A549 (cell line): ENCODE data around the gene ATP8A1. TPM values are rescaled to one million over a fixed set of nuclear protein-coding genes. Genes with fewer than 3 reads are reported as not detected.
"Not testable (repeated sequence)": the region's sequence is repeated elsewhere in the genome, so short reads cannot be mapped to it uniquely, and the experiment has no call there.

Source experiments
- ATAC-seq, 2 experiments: fragments of 200-7000 bp in 1 of 2; fragments of >200 bp in 1 of 2; cut with Nextera tagmentation in 1 of 2; cut with Tn5 transposase in 1 of 2; 3 replicates each; pipeline versions ENCODE4 v1.8.0 to v1.9.1; 2018 to 2020; ENCODE audit warnings: mild to moderate bottlenecking in 1 of 2, moderate library complexity in 1 of 2
- CTCF ChIA-PET: fragments of 300-600 bp; sonication (Branson Sonifier 250); formaldehyde crosslinking; extraction: SDS; loops from one replicate; lab custom pipeline; 2021; ENCODE audit warnings: antibody characterized with exemption, inconsistent platforms; lab: Yijun Ruan, JAX
- POLR2A ChIA-PET: fragments of 350-600 bp; formaldehyde crosslinking; extraction: SDS; loops from one replicate; lab custom pipeline; 2021; ENCODE audit warnings: antibody characterized with exemption, inconsistent platforms; lab: Yijun Ruan, JAX
- DNase-seq, 2 experiments: peaks; one replicate each; pipeline versions ENCODE4 v3.0.0 to v3.0.0-alpha.2; 2011 to 2016; ENCODE audit warnings: low read depth in 1 of 2, low spot score in 1 of 2
- FAIRE-seq: peaks from 2 replicates; lab custom pipeline; 2011; peaks lifted over from hg19 to GRCh38; lab: Jason Lieb, UNC
- H3K27ac ChIP-seq, 2 experiments: fragments of >200 bp; sonication (Bioruptor Twin); formaldehyde crosslinking; 3 replicates each; pipeline ENCODE4 v1.5.1; 2016 to 2017
- H3K4me1 ChIP-seq: fragments of >200 bp; sonication (Bioruptor Twin); formaldehyde crosslinking; 3 replicates; pipeline ENCODE4 v1.6.1; 2016
- H3K4me2 ChIP-seq: fragments of >200 bp; sonication (Bioruptor Twin); formaldehyde crosslinking; 3 replicates; pipeline ENCODE4 v1.6.1; 2016
- H3K4me3 ChIP-seq: fragments of >200 bp; sonication (Bioruptor Twin); formaldehyde crosslinking; 3 replicates; pipeline ENCODE4 v1.5.1; 2016
- H3K9me3 ChIP-seq: fragments of >200 bp; sonication (Bioruptor Twin); formaldehyde crosslinking; 3 replicates; pipeline ENCODE4 v1.6.1; 2016
- CBX2 ChIP-seq: fragments of 200-600 bp; sonication (generic); IDR thresholded peaks from 2 replicates; pipeline ENCODE4 v1.6.1; 2016; ENCODE audit warnings: low read depth, mild to moderate bottlenecking, borderline replicate concordance
- CHD4 ChIP-seq: fragments of 200-600 bp; sonication (generic); IDR thresholded peaks from 2 replicates; pipeline ENCODE4 v1.6.1; 2016; ENCODE audit warnings: antibody characterized with exemption, mild to moderate bottlenecking, borderline replicate concordance
- EHF ChIP-seq: fragments of 250-450 bp; sonication (Bioruptor Pico); IDR thresholded peaks from 2 replicates; pipeline ENCODE4 v1.5.0; 2020; ENCODE audit warnings: mild to moderate bottlenecking
- ESRRA ChIP-seq: fragments of 150-350 bp; IDR thresholded peaks from 2 replicates; pipeline ENCODE4 v1.6.1; 2014; ENCODE audit warnings: mild to moderate bottlenecking, low read length, borderline replicate concordance
- FOSB ChIP-seq: fragments of 250-450 bp; sonication (Bioruptor Pico); IDR thresholded peaks from 2 replicates; pipeline ENCODE4 v1.5.0; 2020; ENCODE audit warnings: mild to moderate bottlenecking, moderate library complexity
- FOSL2 ChIP-seq, 2 experiments: fragments of 450-650 bp in 1 of 2; fragments of >200 bp in 1 of 2; sonication (Bioruptor Twin) in 1 of 2; formaldehyde crosslinking; IDR thresholded peaks; 2 replicates each; pipeline versions ENCODE4 v1.5.0 to v1.6.1; 2016 to 2020; ENCODE audit warnings: mild to moderate bottlenecking in 1 of 2, moderate library complexity in 1 of 2
- HDAC2 ChIP-seq: fragments of 200-600 bp; sonication (generic); IDR thresholded peaks from 2 replicates; pipeline ENCODE4 v1.6.1; 2016
- HOXB13 ChIP-seq: fragments of 250-450 bp; sonication (Bioruptor Pico); IDR thresholded peaks from 2 replicates; pipeline ENCODE4 v1.5.0; 2020; ENCODE audit warnings: low read depth, mild to moderate bottlenecking, moderate library complexity
- JUN ChIP-seq, 2 experiments: fragments of >200 bp; sonication (Bioruptor Twin); formaldehyde crosslinking; IDR thresholded peaks; 2 replicates in 1 of 2; 3 replicates in 1 of 2; pipeline ENCODE4 v1.6.1; 2016 to 2017
- JUNB ChIP-seq: fragments of >200 bp; sonication (Bioruptor Twin); formaldehyde crosslinking; IDR thresholded peaks from 2 replicates; pipeline ENCODE4 v1.6.1; 2016
- KDM1A ChIP-seq: fragments of 200-600 bp; sonication (generic); IDR thresholded peaks from 2 replicates; pipeline ENCODE4 v1.6.1; 2016; ENCODE audit warnings: low read depth, mild to moderate bottlenecking
- MAZ ChIP-seq: fragments of 150-350 bp; IDR thresholded peaks from 2 replicates; pipeline ENCODE4 v1.6.1; 2014; ENCODE audit warnings: antibody characterized with exemption, low read depth, low read length, borderline replicate concordance
- NFE2L2 ChIP-seq: fragments of 150-350 bp; conservative IDR thresholded peaks from 2 replicates; pipeline ENCODE4 v1.6.1; 2014; ENCODE audit warnings: low read length
- POLR2A ChIP-seq: IDR thresholded peaks from 2 replicates; pipeline ENCODE4 v1.6.1; 2012; ENCODE audit warnings: mild to moderate bottlenecking, low read length
- RARB ChIP-seq: fragments of 250-450 bp; sonication (Bioruptor Pico); IDR thresholded peaks from 2 replicates; pipeline ENCODE4 v1.8.0; 2021; ENCODE audit warnings: mild to moderate bottlenecking, moderate library complexity
- REST ChIP-seq: fragments of 200-600 bp; sonication (generic); IDR thresholded peaks from 2 replicates; pipeline ENCODE4 v1.6.1; 2016; ENCODE audit warnings: antibody characterized with exemption, mild to moderate bottlenecking, moderate library complexity
- RFX5 ChIP-seq: fragments of 450-650 bp; IDR thresholded peaks from 2 replicates; pipeline ENCODE4 v1.7.1; 2014; ENCODE audit warnings: antibody characterized with exemption, mild to moderate bottlenecking, moderate library complexity
- SMC3 ChIP-seq: fragments of >200 bp; sonication (Bioruptor Twin); formaldehyde crosslinking; IDR thresholded peaks from 3 replicates; pipeline ENCODE4 v1.6.1; 2018; ENCODE audit warnings: inconsistent platforms
- TP53 ChIP-seq: fragments of 250-450 bp; sonication (Bioruptor Pico); IDR thresholded peaks from 2 replicates; pipeline ENCODE4 v1.5.0; 2021; ENCODE audit warnings: mild to moderate bottlenecking, moderate library complexity
- ZFP36 ChIP-seq: fragments of 450-650 bp; IDR thresholded peaks from 2 replicates; pipeline ENCODE4 v1.6.1; 2014; ENCODE audit warnings: borderline replicate concordance; ENCODE audit not compliant: partially characterized antibody
- ZSCAN20 ChIP-seq: fragments of 250-450 bp; sonication (Bioruptor Pico); IDR thresholded peaks from 2 replicates; pipeline ENCODE4 v1.8.0; 2022; ENCODE audit warnings: mild to moderate bottlenecking, moderate library complexity
- WGBS: methylation state at CpG from one replicate; pipeline ENCODE4 v1.1.6; 2017; ENCODE audit errors: missing lambda C conversion rate; 5-methylcytosine and 5-hydroxymethylcytosine counted together
- polyA plus RNA-seq, 4 experiments: library from polyadenylated mRNA; depleted of rRNA in 3 of 4; stranded (reverse); fragments of >200 nt; fragmentation: RNase III in 1 of 4; extraction: RNeasy Plus Mini Kit Qiagen cat#74134 plus additional on column Dnase treatment in 1 of 4; gene quantifications; 2 replicates in 3 of 4; 3 replicates in 1 of 4; pipeline ENCODE4 v1.2.3, GENCODE V29; 2011 to 2017
- TF ChIP-seq, protein P1 (sequence below): fragments of >200 bp; sonication (Bioruptor Twin); formaldehyde crosslinking; IDR thresholded peaks from 3 replicates; pipeline ENCODE4 v1.5.1; 2016
- TF ChIP-seq, protein P2 (sequence below): IDR thresholded peaks from 2 replicates; pipeline ENCODE4 v1.6.1; 2012; ENCODE audit warnings: low read depth, borderline replicate concordance
- TF ChIP-seq, protein P3 (sequence below): fragments of 450-650 bp; IDR thresholded peaks from 2 replicates; pipeline ENCODE4 v1.6.1; 2014; ENCODE audit warnings: antibody characterized with exemption

ATP8A1 gene
- polyA plus RNA-seq, 2 of the 4 experiments (the other 2 are of a cell fraction): 0.06 to 0.25 TPM

- DNase-seq (no peak), FAIRE-seq (no peak), ATAC-seq (no peak)
- no peaks in the 10 kb centered on the region for H3K9me3 ChIP-seq
- POLR2A ChIA-PET: no interaction called here
- no peak overlapping the region for H3K4me3 ChIP-seq
- TF ChIP-seq HOXB13 (CRISPR knock-in tag) (no peak), RFX5 (no peak), JUNB (no peak), REST (no peak), ZFP36 (no peak), FOSL2 (IDR thresholded peaks at IDR 0.05) (no peak), FOSL2 (CRISPR knock-in tag; IDR thresholded peaks at IDR 0.05) (no peak), MAZ (no peak), TP53 (no peak), CBX2 (no peak), CHD4 (no peak), JUN (IDR thresholded peaks at IDR 0.05) (no peak)
- H3K27ac ChIP-seq: no peak overlapping the region
- CTCF ChIA-PET: interaction anchor here (1.0 kb wide), 1 partner anchor 31 kb away, joined by 3 read pairs; no protein-coding TSS in a partner anchor
- no peaks in the 10 kb centered on the region for H3K4me1 ChIP-seq
- 17% methylated on average over 2 of the region's 2 CpGs for WGBS
- H3K4me2 ChIP-seq: no peak overlapping the region
Measured at GRCh38 chr4:42488114-42488513, 168.8 kb downstream of the ATP8A1 start.

- ATAC-seq (no peak), FAIRE-seq (no peak), DNase-seq (no peak)
- Histone ChIP-seq H3K27ac (no peak overlapping the region), H3K4me1 (no peaks in the 10 kb centered on the region), H3K4me2 (no peak overlapping the region), H3K9me3 (no peaks in the 10 kb centered on the region), H3K4me3 (no peak overlapping the region)
- no peak for TF ChIP-seq EHF (CRISPR knock-in tag)
- TF ChIP-seq, protein P1, sequence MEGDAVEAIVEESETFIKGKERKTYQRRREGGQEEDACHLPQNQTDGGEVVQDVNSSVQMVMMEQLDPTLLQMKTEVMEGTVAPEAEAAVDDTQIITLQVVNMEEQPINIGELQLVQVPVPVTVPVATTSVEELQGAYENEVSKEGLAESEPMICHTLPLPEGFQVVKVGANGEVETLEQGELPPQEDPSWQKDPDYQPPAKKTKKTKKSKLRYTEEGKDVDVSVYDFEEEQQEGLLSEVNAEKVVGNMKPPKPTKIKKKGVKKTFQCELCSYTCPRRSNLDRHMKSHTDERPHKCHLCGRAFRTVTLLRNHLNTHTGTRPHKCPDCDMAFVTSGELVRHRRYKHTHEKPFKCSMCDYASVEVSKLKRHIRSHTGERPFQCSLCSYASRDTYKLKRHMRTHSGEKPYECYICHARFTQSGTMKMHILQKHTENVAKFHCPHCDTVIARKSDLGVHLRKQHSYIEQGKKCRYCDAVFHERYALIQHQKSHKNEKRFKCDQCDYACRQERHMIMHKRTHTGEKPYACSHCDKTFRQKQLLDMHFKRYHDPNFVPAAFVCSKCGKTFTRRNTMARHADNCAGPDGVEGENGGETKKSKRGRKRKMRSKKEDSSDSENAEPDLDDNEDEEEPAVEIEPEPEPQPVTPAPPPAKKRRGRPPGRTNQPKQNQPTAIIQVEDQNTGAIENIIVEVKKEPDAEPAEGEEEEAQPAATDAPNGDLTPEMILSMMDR: no peak
- no peak for TF ChIP-seq RARB
- no peak for TF ChIP-seq FOSL2 (IDR thresholded peaks at IDR 0.05)
- TF ChIP-seq FOSL2 (CRISPR knock-in tag; IDR thresholded peaks at IDR 0.05): no peak
- no peak for TF ChIP-seq NFE2L2
- no peak for TF ChIP-seq FOSB (CRISPR knock-in tag)
- TF ChIP-seq, protein P2, sequence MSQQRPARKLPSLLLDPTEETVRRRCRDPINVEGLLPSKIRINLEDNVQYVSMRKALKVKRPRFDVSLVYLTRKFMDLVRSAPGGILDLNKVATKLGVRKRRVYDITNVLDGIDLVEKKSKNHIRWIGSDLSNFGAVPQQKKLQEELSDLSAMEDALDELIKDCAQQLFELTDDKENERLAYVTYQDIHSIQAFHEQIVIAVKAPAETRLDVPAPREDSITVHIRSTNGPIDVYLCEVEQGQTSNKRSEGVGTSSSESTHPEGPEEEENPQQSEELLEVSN: no peak
- TF ChIP-seq POLR2A: no peak
- no peak for TF ChIP-seq CBX2
- no peak for TF ChIP-seq ESRRA
- no peak for TF ChIP-seq REST
- TF ChIP-seq TP53: no peak
- TF ChIP-seq JUNB: no peak
- TF ChIP-seq CHD4: no peak
- no peak for TF ChIP-seq KDM1A
- no peak for TF ChIP-seq ZSCAN20 (CRISPR knock-in tag)
- TF ChIP-seq SMC3: no peak
- no peak for TF ChIP-seq HDAC2
- TF ChIP-seq, protein P3, sequence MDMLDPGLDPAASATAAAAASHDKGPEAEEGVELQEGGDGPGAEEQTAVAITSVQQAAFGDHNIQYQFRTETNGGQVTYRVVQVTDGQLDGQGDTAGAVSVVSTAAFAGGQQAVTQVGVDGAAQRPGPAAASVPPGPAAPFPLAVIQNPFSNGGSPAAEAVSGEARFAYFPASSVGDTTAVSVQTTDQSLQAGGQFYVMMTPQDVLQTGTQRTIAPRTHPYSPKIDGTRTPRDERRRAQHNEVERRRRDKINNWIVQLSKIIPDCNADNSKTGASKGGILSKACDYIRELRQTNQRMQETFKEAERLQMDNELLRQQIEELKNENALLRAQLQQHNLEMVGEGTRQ: no peak
- CTCF ChIA-PET: no interaction called here
- POLR2A ChIA-PET: no interaction called here
- WGBS: 3% methylated on average over 1 of the region's 1 CpG
Measured at GRCh38 chr4:42487230-42487629, 169.7 kb downstream of the ATP8A1 start.

DNA sequence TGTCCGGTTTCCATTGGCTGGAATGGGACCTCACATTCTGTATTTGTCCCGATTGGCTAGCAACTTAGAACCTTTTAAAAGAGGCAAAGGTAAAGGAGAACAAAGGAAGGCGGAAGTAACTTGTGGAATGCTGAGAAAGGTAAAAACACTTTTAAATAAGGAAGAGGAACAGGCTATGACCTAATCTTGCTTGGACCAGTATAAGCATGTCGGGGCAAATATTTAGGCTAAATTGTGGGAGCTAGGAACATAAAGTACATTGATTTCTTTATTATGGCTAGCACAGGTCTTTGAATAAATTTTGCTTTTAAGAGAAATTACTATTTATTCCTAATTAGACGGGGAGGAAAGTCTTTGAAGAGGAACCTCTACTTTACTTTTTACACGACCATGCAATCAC is 170.7 kb downstream of the ATP8A1 start:
- CTCF ChIA-PET, POLR2A ChIA-PET, H3K4me3 ChIP-seq, ATAC-seq, H3K4me2 ChIP-seq, H3K9me3 ChIP-seq, DNase-seq, H3K4me1 ChIP-seq, H3K27ac ChIP-seq, FAIRE-seq: not testable (repeated sequence)
- 21% methylated on average over 6 of the region's 6 CpGs for WGBS
